ENCODE results near the gene FAM193A.
"Not testable (repeated sequence)": the region's sequence is repeated elsewhere in the genome, so short reads cannot be mapped to it uniquely, and the experiment has no call there.

Gene FAM193A

DNA sequence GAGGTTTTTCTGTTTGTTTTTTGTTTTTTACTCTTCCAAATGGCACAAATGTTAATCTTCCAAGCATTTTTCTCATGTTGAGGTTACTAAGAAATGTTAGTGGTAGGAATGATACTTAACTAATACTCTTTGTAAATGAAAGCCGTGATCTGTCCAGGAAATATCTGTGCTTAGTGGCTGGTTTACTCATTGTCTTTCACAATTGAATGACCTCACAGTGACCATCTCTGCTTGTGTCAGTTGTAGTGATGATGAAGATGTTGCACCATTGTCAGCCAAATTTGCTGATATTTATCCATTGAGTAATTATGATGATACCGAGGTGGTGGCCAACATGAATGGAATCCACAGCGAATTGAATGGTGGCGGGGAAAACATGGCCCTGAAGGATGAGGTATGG, 126.2 kb downstream of the FAM193A start:
- no peak for DNase-seq

GRCh38 chr4:2663275-2663674, 126.8 kb downstream of the FAM193A start:
- DNase-seq: no peak

- no peak for DNase-seq
Observed at GRCh38 chr4:2666722-2667247, 130.3 kb downstream of the FAM193A start.

DNA sequence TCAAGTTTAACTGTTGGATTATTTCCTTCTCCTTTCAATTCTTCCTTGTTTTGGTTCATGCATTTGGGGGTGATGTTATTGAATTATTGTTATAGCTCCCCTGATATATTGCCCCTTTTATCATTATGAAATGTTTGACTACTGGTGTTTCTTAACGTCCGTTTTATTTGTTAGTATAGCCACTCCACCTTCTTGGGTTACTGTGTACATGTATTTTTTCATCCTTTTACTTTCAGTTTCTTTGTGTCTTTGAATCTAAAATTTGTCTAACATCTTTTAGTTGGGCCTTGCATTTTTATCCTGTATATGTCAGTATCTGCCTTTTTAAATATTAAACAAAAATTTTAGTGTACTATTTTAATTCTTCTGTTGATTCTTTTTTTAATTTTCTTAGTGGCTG, 131.0 kb downstream of the FAM193A start:
- DNase-seq: no peak

DNA sequence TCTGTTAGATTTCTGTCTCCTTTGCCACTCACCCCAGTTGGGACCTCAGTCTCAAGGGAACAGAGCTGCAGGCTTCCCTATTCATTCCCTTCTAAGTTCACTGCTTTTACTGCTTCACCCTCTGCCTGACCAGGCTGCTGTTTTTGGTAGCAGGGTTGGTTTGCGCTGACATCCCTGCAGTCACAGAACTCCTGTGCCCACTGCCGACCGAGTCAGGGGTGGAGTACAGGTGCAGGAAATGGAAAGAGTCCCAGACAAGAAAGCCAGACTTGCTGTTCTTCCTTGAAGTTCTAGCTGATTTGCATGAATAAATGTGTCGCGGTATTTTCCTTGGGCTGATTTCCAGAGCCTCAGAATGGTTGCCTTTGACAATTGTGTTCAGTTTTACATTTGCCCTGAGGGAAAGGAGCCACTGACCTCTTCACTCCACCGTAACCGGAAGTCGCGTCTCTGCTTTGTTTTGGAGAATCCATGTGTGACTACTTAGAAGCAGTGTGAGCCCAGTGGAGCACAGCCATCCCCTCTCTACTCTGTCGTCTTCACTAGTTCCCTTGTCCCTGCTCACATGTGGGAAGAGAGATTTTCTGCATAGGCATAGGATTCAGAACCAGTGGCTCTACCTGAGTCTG, 134.9 kb downstream of the FAM193A start:
- DNase-seq: no peak

- no peak for DNase-seq
Observed at GRCh38 chr4:2672082-2672481, 135.6 kb downstream of the FAM193A start.

- no peak for DNase-seq
Observed at GRCh38 chr4:2672700-2673099, 136.3 kb downstream of the FAM193A start.

DNA sequence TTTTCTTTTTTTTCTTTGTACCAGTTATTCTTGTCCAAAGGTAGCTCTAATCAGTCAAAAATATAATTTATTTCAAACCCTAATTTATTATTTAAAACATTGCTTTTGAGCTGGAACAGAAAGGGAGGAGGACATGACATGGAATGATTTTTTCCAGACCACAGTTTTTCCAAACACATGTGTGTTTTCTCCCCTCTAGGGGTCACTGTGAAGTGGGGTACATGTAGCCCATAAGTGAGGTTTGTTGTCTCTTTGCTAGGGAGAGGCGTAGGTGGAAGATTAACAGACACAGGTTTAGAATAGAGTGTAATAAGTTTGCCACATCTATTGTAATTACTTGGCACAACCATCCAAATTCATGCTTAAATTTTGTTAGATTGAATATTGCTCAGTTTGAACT, 136.7 kb downstream of the FAM193A start:
- no peak for DNase-seq

GRCh38 chr4:2679762-2680161, 143.3 kb downstream of the FAM193A start:
- DNase-seq: not testable (repeated sequence)

DNA sequence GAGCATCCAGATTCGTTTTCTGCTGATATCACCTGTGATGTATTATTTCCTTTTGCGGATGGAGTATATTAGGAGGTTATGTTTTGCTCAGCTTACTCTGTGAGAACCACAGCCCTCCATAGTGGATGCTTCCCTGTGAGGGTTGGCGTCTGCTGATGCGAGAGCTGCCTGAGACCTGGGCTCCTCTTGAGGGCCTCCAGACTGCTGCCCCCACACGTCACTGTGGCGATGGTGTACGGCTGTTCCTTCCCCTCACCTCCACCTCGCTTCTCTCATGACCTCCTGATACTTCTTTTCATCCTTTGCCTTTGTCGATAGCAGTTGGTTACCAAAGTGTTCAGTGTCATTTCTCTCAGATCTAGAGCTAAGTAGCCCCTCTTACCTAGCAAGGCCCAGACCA, 148.0 kb downstream of the FAM193A start:
- DNase-seq: no peak

DNA sequence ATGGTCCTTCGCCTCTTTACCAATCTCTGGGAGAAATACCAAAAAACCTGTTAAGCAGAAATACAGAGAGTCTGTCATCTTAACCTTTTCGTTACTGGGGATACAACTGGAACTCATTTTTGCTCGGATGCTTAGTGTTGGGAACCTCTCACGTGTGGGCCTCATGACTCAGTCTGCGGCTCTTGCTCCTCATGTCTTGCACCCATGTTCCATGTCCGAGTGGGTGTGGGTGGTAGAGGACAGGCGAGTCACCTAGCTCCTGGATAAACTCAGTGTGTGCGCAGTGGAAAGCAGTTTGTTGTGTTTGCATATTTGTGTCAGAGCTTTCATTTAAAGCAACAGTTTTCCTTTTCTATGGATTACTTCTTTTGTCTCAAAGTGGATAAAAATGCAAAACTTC, 149.1 kb downstream of the FAM193A start:
- DNase-seq: no peak

GRCh38 chr4:2686379-2687265, 150.2 kb downstream of the FAM193A start:
- no peak for DNase-seq

DNA sequence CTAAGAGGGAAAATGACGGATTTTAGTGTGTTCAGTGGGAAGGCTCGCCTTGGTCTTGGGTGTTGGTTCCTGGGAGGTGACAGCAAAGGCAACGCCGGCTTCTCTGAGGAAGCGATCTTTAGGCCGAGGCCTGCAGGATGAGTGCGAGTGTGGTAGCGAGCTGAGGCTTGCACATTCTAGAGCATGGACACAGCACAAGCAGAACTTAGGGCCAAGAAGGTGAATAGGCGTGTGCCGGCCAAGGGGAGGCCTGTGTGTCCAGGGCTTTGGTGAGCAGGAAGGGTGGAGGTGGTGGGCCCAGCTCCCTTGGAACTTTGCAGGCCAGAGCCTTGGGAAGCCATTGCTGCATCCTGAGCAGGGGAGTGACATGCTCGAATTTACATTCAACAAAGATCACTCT, 151.8 kb downstream of the FAM193A start:
- DNase-seq: no peak

GRCh38 chr4:2688697-2689096, 152.2 kb downstream of the FAM193A start:
- DNase-seq: no peak

DNA sequence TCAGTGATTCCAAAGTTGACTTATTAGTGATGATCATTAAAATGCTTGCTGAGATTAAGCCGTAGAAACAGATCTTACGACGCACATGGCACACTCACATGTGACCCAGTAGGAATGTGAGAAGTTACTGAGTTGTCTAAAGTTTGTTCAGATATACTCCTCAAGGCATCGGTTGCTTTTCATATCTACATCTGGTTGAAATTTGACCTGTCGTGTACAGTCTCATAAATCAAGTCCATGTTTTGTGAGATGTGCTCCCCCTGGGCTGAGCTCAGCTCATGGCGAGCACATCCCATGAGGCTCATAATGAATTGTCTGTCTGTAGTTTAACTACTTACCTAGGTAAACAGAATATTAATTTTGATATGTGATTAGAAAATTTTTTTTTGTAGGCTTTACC, 152.7 kb downstream of the FAM193A start:
- DNase-seq: no peak

DNA sequence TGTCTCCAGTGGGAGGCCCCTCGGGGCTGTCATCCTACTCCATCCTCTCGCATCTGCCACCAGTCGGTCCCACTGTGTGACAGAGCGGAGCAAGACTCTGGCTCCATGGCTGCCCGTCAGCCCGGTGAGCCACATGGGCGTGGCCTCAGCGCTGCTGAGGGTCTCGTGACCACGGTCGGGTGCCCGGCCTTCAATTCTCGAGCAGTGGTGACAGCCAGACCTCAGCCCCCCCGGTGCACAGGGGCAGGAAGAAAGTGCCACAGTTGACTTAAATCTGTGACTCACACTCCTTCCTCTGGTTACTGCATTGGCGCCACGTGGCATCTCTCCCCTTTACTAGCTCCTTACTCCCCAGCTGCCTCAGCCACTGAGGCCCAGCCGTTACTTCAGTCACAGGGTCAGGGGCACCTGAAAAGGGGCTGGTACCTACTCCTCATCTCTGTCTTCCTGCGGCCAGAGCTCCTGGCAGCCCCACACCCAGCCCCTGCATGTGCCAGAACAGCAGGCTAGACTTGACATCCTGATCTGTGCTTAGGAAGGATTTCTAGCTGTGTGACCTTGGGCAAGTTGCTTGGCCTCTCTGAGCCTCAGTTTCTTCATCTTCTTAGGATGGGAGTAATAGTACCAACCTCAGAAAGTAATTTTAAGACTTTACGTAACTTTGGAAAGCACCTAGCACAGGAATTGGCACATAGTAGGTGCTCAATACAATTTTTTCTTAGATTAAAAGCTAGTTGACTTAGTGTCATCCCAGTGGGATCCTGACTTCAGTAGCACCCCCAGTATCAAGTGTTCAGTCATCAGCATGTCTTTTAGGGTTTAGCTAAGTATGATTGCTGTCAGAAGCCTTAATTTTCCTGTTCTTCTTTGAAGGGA, 153.6 kb downstream of the FAM193A start:
- DNase-seq: no peak

- no peak for DNase-seq
Observed at GRCh38 chr4:2691313-2691712, 154.9 kb downstream of the FAM193A start.

DNA sequence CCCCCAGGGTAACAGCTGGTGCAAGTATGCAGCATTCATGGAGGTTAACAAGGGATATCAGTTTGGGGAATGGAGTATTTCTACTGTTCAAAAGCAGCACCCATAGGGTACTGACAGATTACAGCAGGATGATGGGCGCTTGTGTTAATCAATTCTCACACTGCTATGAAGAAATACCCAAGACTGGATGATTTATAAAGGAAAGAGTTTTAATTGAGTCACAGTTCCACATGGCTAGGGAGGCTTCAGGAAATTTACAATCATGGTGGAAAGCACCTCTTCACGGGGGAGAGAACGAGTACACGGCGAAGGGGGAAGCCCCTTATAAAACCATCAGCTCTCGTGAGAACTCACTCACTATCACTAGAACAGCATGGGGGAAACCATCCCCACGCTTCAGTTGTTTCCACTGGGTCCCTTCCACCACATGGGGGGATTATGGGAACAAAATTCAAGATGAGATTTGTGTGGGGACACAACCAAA, 155.5 kb downstream of the FAM193A start:
- DNase-seq: no peak

DNA sequence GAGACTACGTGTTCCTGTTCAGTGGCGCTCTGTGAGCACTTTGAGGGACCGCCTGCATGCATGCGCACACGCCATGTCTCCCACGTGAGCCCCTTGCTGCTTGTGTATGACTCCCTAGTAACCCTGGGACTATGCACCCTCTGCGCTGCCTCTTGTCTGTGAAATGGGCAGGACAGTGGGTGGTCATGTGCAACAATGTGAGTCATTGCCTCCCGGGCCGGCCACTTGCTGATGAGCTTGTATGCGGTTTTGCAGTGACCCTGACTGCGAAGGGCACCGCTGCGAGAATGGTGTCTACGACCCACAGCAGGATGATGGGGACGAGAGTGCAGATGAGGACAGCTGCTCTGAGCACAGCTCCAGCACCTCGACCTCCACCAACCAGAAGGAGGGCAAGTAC, 158.2 kb downstream of the FAM193A start:
- DNase-seq: no peak

GRCh38 chr4:2695346-2696060, 159.1 kb downstream of the FAM193A start:
- DNase-seq: no peak

DNA sequence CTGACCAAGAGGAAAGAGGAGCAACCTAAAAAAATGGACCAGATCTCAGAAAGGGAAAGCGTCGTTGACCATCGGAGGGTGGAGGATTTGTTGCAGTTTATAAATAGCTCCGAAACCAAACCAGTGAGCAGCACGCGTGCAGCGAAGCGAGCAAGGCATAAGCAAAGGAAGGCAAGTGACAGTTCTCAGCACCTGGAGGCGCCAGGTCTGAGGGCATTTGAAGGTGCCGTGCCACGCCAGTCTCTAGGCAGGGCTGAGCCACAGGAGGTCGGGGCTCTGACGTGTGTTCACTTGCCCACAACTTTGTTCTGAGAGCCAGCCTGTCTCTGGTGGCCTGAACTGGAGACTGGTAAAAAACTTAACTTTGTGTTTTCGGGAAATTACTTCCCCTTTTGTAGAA, 160.0 kb downstream of the FAM193A start:
- no peak for DNase-seq

DNA sequence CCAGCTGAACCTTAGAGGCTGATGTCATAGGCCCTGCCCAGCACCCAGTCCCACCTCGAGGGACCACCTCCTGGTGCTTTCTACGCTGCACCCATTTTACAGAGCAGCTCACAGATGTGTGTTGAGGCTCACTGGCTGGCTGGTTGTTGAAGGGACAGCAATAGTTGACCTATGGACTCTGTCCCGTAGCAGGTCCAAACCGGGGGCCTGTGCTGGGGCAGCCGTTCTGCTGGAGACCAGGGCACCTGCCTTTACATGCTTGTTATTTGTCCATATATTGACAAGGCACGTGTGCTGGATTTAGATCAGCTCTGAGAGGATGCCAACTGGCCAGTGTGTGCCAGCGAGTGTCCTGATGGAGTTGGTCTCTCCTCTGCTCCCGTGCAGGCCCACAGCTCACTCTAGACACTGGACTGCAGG, 161.6 kb downstream of the FAM193A start:
- DNase-seq: no peak
